Measurements from ENCODE around the gene PLXNB2. TPM values are rescaled to one million over a fixed set of nuclear protein-coding genes. Genes with fewer than 3 reads are reported as not detected.

PLXNB2 gene
- total and polyA plus RNA-seq, 2 of the 4 experiments (the other 2 are of a cell fraction), result 73.1 to 202 TPM

DNA sequence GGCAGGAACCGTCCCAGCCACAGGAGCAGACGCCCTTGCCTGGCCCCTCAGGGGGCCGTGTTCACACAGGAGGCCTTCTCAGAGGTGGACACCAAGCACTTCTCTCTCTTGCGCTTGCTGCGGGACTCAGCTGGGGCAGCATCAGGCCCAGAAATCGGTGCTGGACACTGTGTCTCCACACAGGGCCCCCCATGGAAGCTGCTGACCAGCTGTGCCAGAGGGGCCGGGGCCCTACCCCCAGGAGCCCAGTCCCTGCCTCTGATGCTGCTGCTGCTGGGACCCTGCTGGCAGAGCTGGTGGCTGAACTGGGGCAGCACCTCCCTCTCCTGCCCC lies 4.0 kb downstream of the PLXNB2 start:
- TF ChIP-seq, protein P1, sequence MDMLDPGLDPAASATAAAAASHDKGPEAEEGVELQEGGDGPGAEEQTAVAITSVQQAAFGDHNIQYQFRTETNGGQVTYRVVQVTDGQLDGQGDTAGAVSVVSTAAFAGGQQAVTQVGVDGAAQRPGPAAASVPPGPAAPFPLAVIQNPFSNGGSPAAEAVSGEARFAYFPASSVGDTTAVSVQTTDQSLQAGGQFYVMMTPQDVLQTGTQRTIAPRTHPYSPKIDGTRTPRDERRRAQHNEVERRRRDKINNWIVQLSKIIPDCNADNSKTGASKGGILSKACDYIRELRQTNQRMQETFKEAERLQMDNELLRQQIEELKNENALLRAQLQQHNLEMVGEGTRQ (IDR thresholded peaks at IDR 0.05; ENCODE audit: low read depth, low read length), result no peak
- TF ChIP-seq, protein P2, sequence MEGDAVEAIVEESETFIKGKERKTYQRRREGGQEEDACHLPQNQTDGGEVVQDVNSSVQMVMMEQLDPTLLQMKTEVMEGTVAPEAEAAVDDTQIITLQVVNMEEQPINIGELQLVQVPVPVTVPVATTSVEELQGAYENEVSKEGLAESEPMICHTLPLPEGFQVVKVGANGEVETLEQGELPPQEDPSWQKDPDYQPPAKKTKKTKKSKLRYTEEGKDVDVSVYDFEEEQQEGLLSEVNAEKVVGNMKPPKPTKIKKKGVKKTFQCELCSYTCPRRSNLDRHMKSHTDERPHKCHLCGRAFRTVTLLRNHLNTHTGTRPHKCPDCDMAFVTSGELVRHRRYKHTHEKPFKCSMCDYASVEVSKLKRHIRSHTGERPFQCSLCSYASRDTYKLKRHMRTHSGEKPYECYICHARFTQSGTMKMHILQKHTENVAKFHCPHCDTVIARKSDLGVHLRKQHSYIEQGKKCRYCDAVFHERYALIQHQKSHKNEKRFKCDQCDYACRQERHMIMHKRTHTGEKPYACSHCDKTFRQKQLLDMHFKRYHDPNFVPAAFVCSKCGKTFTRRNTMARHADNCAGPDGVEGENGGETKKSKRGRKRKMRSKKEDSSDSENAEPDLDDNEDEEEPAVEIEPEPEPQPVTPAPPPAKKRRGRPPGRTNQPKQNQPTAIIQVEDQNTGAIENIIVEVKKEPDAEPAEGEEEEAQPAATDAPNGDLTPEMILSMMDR (conservative IDR thresholded peaks at IDR 0.05; ENCODE audit: low read depth, low read length), result no peak
- TF ChIP-seq BHLHE40 (IDR thresholded peaks at IDR 0.05; ENCODE audit: low read depth, low read length), result no peak
- no peak for TF ChIP-seq RCOR1 (IDR thresholded peaks at IDR 0.05; ENCODE audit: insufficient replicate concordance, low read length)
- TF ChIP-seq POLR2A (IDR thresholded peaks at IDR 0.05; ENCODE audit: low read depth, low read length), result no peak
- H3K79me1 ChIP-seq (ENCODE audit: low read depth in 1 of 2, low read length in 2 of 2), result peaks cover 0 to 47% of the 10 kb centered on the region in 2 experiments; a peak in 2 of 4 replicates
- peaks cover 22% of the 10 kb centered on the region for H3K9me1 ChIP-seq (ENCODE audit: insufficient read depth, low read length)
- H4K8ac ChIP-seq (ENCODE audit: low read depth in 2 of 2, low read length in 2 of 2), result no peak overlapping the region; a peak in 1 of 4 replicates
- 72% methylated on average over 6 of the region's 7 CpGs; no CpG with 5 or more reads in 1 of the 2 experiments for WGBS, 2 experiments (ENCODE audit: extremely low coverage in 2 of 2, insufficient read length in 1 of 2)
- no peak for ATAC-seq (ENCODE audit: low read depth)
- 0 out of 2 replicates have a peak overlapping the region, but pooled peaks have one; percentile 68 for H3K9ac ChIP-seq (ENCODE audit: low read depth, low read length)
- ChIA-PET CTCF (no interaction called here), POLR2A (ENCODE audit: unreplicated experiment) (no interaction called here)
- H3K56ac ChIP-seq (ENCODE audit: extremely low read depth, insufficient read depth, low read length), result no peak overlapping the region
- BruUV-seq (replicated peaks), result no TSS peak
- H3K36me3 ChIP-seq (ENCODE audit: control insufficient read depth, insufficient read depth, low read length), result peaks cover 24% of the 10 kb centered on the region; the same call in 1 of the 2 replicates
- peak overlapping the region; percentile 80; the same call in 1 of the 2 replicates for H2AK5ac ChIP-seq (ENCODE audit: low read depth, low read length)
- peak overlapping the region; percentile 96 for H3K27ac ChIP-seq (ENCODE audit: insufficient read depth, low read length)
- H4K5ac ChIP-seq (ENCODE audit: low read depth, low read length), result no peak overlapping the region
- peak overlapping the region; percentile 16; the same call in 1 of the 2 replicates for H2BK120ac ChIP-seq (ENCODE audit: low read depth, low read length)
- peak overlapping the region; percentile 89; the same call in 1 of the 2 replicates for H3K4ac ChIP-seq (ENCODE audit: low read depth, low read length)
- H2BK15ac ChIP-seq (ENCODE audit: low read depth, low read length), result no peak overlapping the region
- H3K14ac ChIP-seq (replicated peaks; ENCODE audit: low read depth, low read length), result no peak overlapping the region
- H3K18ac ChIP-seq (ENCODE audit: low read depth, low read length), result no peak overlapping the region
- H3K23ac ChIP-seq (ENCODE audit: low read depth, low read length), result no peak overlapping the region
- H4K91ac ChIP-seq (ENCODE audit: insufficient read depth, low read depth, low read length), result no peak overlapping the region
- H3K9me3 ChIP-seq (ENCODE audit: control insufficient read depth, insufficient read depth, low read length), result no peaks in the 10 kb centered on the region
- dilution Hi-C loops (cut with HindIII; ENCODE audit: low sequenced_read_pairs, unreplicated experiment) (no loop called here), in situ Hi-C loops (cut with MboI; ENCODE audit: low sequenced_read_pairs) (no loop called here), intact Hi-C loops (cut with micrococcal nuclease) (no loop called here)
- no peak overlapping the region for H2BK20ac ChIP-seq (ENCODE audit: low read depth, low read length)
- peaks cover 70% of the 10 kb centered on the region for H3K4me1 ChIP-seq (ENCODE audit: control insufficient read depth, insufficient read depth, low read length)
- no peak for DNase-seq
- peak overlapping the region; percentile 65; the same call in 1 of the 2 replicates for H3K4me2 ChIP-seq (ENCODE audit: low read depth, low read length)
- no peak overlapping the region for H2AFZ ChIP-seq (replicated peaks; ENCODE audit: low read length, poor library complexity)
- peak overlapping the region; percentile 94 for H2AK9ac ChIP-seq (replicated peaks; ENCODE audit: low read depth, low read length, poor library complexity)
- H4K20me1 ChIP-seq (ENCODE audit: insufficient read depth, low read length), result peaks cover 74% of the 10 kb centered on the region
- no peak overlapping the region for H3K4me3 ChIP-seq (ENCODE audit: insufficient read depth, low read depth, low read length)
- H3K27me3 ChIP-seq (ENCODE audit: control insufficient read depth, insufficient read depth, low read length), result no peaks in the 10 kb centered on the region
- H2BK5ac ChIP-seq (ENCODE audit: low read depth, low read length, poor library complexity, severe bottlenecking), result peak overlapping the region; percentile 91
